ENCODE data around the gene PPP5C.

GRCh38 chr19:46392837-46393236 lies 46.0 kb downstream of the PPP5C start:
- TF ChIP-seq POLR2A (IDR thresholded peaks at IDR 0.05; ENCODE audit: borderline replicate concordance, extremely low read depth, insufficient read depth, insufficient read length) = no peak
- TF ChIP-seq CTCF (IDR thresholded peaks at IDR 0.05 in 2 of 3, conservative IDR thresholded peaks at IDR 0.05 in 1 of 3; ENCODE audit: borderline replicate concordance in 1 of 3, insufficient read depth in 1 of 3, low read depth in 2 of 3, low read length in 2 of 3) = no peak
- TF ChIP-seq ZFX (IDR thresholded peaks at IDR 0.05) = no peak
- TF ChIP-seq FOSL1 (IDR thresholded peaks at IDR 0.05; ENCODE audit: low read depth) = no peak
- TF ChIP-seq RAD21 (IDR thresholded peaks at IDR 0.05; ENCODE audit: low read depth) = no peak
- TF ChIP-seq ELF1 (IDR thresholded peaks at IDR 0.05; ENCODE audit: borderline replicate concordance, low read depth) = no peak

Measured in HCT116 (cell line).